Suprapubic skin (tissue), 4 donors: Measurements from ENCODE around the gene STRA6. TPM values are rescaled to one million over a fixed set of nuclear protein-coding genes. Genes with fewer than 3 reads are reported as not detected.

Source experiments
- DNase-seq, 2 donors: peaks; one replicate each; pipeline ENCODE4 v3.0.0-alpha.2; 2019; ENCODE audit warnings: low spot score in 2 of 2
- H3K27ac ChIP-seq: fragments of 200-600 bp; sonication (generic); one replicate; pipeline ENCODE4 v1.5.1; 2019
- H3K27me3 ChIP-seq: fragments of 200-600 bp; sonication (generic); one replicate; pipeline ENCODE4 v1.5.1; 2019
- H3K36me3 ChIP-seq: fragments of 200-600 bp; sonication (generic); one replicate; pipeline ENCODE4 v1.5.1; 2019
- H3K4me1 ChIP-seq: fragments of 200-600 bp; sonication (generic); one replicate; pipeline ENCODE4 v1.5.1; 2019
- H3K4me3 ChIP-seq: fragments of 200-600 bp; sonication (generic); one replicate; pipeline ENCODE4 v1.5.1; 2019; ENCODE audit warnings: mild to moderate bottlenecking
- H3K9me3 ChIP-seq: fragments of 200-600 bp; sonication (generic); one replicate; pipeline ENCODE4 v1.5.1; 2019
- EP300 ChIP-seq: sonication (generic); formaldehyde crosslinking; IDR thresholded peaks from one replicate; pipeline ENCODE4 v1.6.1; 2017; ENCODE audit warnings: antibody characterized with exemption
- POLR2A ChIP-seq, 2 donors: fragments of 450-650 bp; IDR thresholded peaks; one replicate each; pipeline ENCODE4 v1.6.1; 2017; ENCODE audit warnings: antibody characterized with exemption in 2 of 2, mild to moderate bottlenecking in 2 of 2, moderate library complexity in 2 of 2
- POLR2AphosphoS5 ChIP-seq, 3 donors: sonication (generic); formaldehyde crosslinking; IDR thresholded peaks; one replicate each; pipeline ENCODE4 v1.6.1; 2017; ENCODE audit warnings: antibody characterized with exemption in 3 of 3
- WGBS: methylation state at CpG from one replicate; pipeline ENCODE4 v1.1.5; 2018; 5-methylcytosine and 5-hydroxymethylcytosine counted together
- total RNA-seq, 4 donors: library from RNA; depleted of rRNA; stranded (reverse); fragments of >200 nt; gene quantifications; one replicate each; pipeline ENCODE4 v1.1.0, GENCODE V29; 2016
- TF ChIP-seq, protein P1 (sequence below), 2 donors: fragments of 200-600 bp in 1 of 2; fragments of 450-650 bp in 1 of 2; sonication (generic) in 1 of 2; IDR thresholded peaks; one replicate each; pipeline ENCODE4 v1.5.1; 2016 to 2019; ENCODE audit warnings: antibody characterized with exemption in 2 of 2, mild to moderate bottlenecking in 1 of 2, moderate library complexity in 1 of 2

STRA6 gene
- total RNA-seq, 4 donors from 2014 or later: 0.26 to 0.39 TPM; not detected in 2

DNA sequence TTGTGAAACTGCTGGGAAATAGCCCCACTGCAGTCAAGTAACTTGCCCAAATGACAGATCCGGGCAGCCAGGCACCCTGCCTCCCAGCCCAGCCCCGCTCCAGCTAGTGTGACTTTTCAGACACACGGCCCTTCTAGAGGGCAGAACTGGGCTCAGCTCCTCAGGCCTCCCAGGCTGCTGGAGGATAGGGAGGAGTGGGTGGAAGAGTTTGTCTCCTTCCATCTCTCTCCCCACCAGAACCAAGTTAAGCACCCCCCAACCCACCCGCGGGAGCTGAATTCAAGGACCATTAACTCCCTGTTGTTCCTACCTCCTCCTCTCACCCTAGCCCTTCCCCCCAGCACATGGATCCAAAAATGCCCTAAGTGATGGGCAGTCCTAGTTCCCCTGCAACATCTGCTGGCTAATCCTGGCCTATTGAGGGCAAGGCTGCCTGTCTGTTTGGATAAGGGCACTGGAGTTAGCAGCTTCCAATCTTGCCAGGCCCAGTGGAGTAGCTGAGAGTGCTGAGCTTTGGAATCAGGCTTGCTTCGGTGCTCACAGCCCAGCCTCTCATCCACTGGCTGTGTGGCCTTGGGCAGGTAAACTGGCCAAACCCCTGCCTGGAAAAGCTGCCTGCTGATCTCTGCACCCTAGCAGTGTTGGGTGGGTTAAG, 36.6 kb upstream of the STRA6 start:
- Histone ChIP-seq H3K4me1 (peaks cover 15% of the 10 kb centered on the region), H3K27me3 (peaks cover 5% of the 10 kb centered on the region), H3K4me3 (no peak overlapping the region), H3K9me3 (no peaks in the 10 kb centered on the region), H3K27ac (no peak overlapping the region), H3K36me3 (no peaks in the 10 kb centered on the region)
- TF ChIP-seq POLR2A (IDR thresholded peaks at IDR 0.05): no peak
- TF ChIP-seq EP300: no peak
- no peak for TF ChIP-seq POLR2AphosphoS5 (IDR thresholded peaks at IDR 0.05)
- TF ChIP-seq, protein P1, sequence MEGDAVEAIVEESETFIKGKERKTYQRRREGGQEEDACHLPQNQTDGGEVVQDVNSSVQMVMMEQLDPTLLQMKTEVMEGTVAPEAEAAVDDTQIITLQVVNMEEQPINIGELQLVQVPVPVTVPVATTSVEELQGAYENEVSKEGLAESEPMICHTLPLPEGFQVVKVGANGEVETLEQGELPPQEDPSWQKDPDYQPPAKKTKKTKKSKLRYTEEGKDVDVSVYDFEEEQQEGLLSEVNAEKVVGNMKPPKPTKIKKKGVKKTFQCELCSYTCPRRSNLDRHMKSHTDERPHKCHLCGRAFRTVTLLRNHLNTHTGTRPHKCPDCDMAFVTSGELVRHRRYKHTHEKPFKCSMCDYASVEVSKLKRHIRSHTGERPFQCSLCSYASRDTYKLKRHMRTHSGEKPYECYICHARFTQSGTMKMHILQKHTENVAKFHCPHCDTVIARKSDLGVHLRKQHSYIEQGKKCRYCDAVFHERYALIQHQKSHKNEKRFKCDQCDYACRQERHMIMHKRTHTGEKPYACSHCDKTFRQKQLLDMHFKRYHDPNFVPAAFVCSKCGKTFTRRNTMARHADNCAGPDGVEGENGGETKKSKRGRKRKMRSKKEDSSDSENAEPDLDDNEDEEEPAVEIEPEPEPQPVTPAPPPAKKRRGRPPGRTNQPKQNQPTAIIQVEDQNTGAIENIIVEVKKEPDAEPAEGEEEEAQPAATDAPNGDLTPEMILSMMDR (IDR thresholded peaks at IDR 0.05): no peak
- 66% methylated on average over 5 of the region's 6 CpGs for WGBS
- DNase-seq: no peak

DNA sequence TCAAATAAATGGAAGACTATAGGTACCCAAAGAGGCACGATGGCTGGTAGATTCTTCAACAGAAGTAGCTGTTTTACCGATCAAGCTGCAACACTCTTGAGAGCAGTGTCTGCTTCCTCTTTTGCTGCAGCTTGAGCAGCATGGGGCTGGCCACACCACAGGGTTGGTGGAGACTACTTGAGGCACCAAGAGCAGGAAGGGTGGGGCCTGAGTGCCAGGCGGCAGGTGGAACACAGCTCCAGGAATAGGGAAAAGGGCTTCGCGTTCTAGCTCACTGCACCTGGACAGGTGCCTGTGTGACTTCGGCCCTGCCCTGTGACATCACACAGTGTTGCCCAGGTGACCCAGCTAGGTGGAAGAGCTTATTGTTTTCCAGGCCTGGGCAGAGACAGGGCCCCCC, 33.4 kb upstream of the STRA6 start, which contains the start of gene CCDC33:
Gene CCDC33 (plus strand): TSS at position 365 of the 400 bp plus-strand sequence. CDS start 394 bp downstream, outside the sequence.
- no peaks in the 10 kb centered on the region for H3K9me3 ChIP-seq
- TF ChIP-seq, protein P1 (IDR thresholded peaks at IDR 0.05): no peak
- no peak for TF ChIP-seq POLR2A (IDR thresholded peaks at IDR 0.05)
- TF ChIP-seq EP300: no peak
- TF ChIP-seq POLR2AphosphoS5 (IDR thresholded peaks at IDR 0.05): no peak
- no peak within 1 kb of the TSS for H3K4me3 ChIP-seq
- no peaks in the 10 kb centered on the region for H3K36me3 ChIP-seq
- H3K27me3 ChIP-seq: no peaks in the 10 kb centered on the region
- DNase-seq: no peak
- H3K27ac ChIP-seq: no peak within 1 kb of the TSS
- 85% methylated on average over 6 of the region's 6 CpGs for WGBS
- H3K4me1 ChIP-seq: peaks cover 5% of the 10 kb centered on the region

- peaks cover 8% of the 10 kb centered on the region for H3K27me3 ChIP-seq
- DNase-seq: no peak
- H3K36me3 ChIP-seq: no peaks in the 10 kb centered on the region
- no peaks in the 10 kb centered on the region for H3K4me1 ChIP-seq
- H3K9me3 ChIP-seq: no peaks in the 10 kb centered on the region
- no peak overlapping the region for H3K4me3 ChIP-seq
- WGBS: 90% methylated on average over 2 of the region's 9 CpGs
- no peak overlapping the region for H3K27ac ChIP-seq
- TF ChIP-seq POLR2AphosphoS5 (IDR thresholded peaks at IDR 0.05): no peak
- no peak for TF ChIP-seq POLR2A (IDR thresholded peaks at IDR 0.05)
- TF ChIP-seq, protein P1 (IDR thresholded peaks at IDR 0.05): no peak
- no peak for TF ChIP-seq EP300
These were observed 31.9 kb upstream of the STRA6 start for GRCh38 chr15:74234598-74234875.

GRCh38 chr15:74233851-74234597, 31.4 kb upstream of the STRA6 start:
- no peak for DNase-seq
- Histone ChIP-seq H3K4me1 (no peaks in the 10 kb centered on the region), H3K4me3 (no peak overlapping the region), H3K9me3 (no peaks in the 10 kb centered on the region), H3K27ac (no peak overlapping the region), H3K27me3 (peaks cover 13% of the 10 kb centered on the region), H3K36me3 (no peaks in the 10 kb centered on the region)
- TF ChIP-seq POLR2AphosphoS5 (IDR thresholded peaks at IDR 0.05) (no peak), EP300 (no peak), POLR2A (IDR thresholded peaks at IDR 0.05) (no peak)
- TF ChIP-seq, protein P1 (IDR thresholded peaks at IDR 0.05): no peak
- WGBS: 86% methylated on average over 3 of the region's 3 CpGs

DNA sequence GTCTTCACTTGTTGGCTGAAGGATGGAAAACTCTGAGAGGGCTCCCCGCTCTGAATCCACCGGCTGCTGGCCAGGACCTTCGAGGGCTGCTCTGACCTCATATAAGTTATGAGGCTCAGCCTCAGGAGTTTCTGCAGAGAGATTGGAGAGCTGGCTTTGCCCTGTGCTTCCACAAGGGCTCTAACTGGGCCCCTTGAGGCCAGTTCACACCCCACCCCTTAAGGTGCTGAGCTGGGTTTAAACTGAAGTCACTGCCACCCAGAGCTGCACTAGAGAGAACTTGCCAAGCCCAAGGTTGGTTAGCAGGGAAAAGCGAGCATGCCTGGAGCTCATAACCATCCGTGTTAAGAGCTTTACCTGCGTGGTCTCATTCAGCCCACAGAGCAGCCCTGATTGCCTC, 30.8 kb upstream of the STRA6 start:
- 67% methylated on average over 6 of the region's 6 CpGs for WGBS
- H3K27ac ChIP-seq: no peak overlapping the region
- H3K9me3 ChIP-seq: no peaks in the 10 kb centered on the region
- no peak for TF ChIP-seq POLR2A (IDR thresholded peaks at IDR 0.05)
- TF ChIP-seq EP300: no peak
- TF ChIP-seq, protein P1 (IDR thresholded peaks at IDR 0.05): no peak
- no peak for TF ChIP-seq POLR2AphosphoS5 (IDR thresholded peaks at IDR 0.05)
- peaks cover 6% of the 10 kb centered on the region for H3K4me1 ChIP-seq
- no peaks in the 10 kb centered on the region for H3K36me3 ChIP-seq
- H3K4me3 ChIP-seq: no peak overlapping the region
- no peak for DNase-seq
- peaks cover 20% of the 10 kb centered on the region for H3K27me3 ChIP-seq
